SU-DHL-6 (cell line): ENCODE data around the gene NEK3.
"Not testable (repeated sequence)": the region's sequence is repeated elsewhere in the genome, so short reads cannot be mapped to it uniquely, and the experiment has no call there.

Experiments used
- EZH2phosphoT487 ChIP-seq: fragments of 200-600 bp; sonication (generic), shearing (Covaris generic); conservative IDR thresholded peaks from 2 replicates; pipeline ENCODE4 v1.6.1; 2018; ENCODE audit warnings: mild to moderate bottlenecking, antibody characterized with exemption, low read length, moderate library complexity, mixed read lengths
- TF ChIP-seq, protein P1 (sequence below): fragments of 200-600 bp; sonication (generic); IDR thresholded peaks from one replicate; pipeline ENCODE4 v1.5.1; 2017; ENCODE audit warnings: antibody characterized with exemption, mild to moderate bottlenecking, low read length, moderate library complexity; ENCODE audit not compliant: insufficient read depth, poor library complexity, severe bottlenecking

GRCh38 chr13:52201439-52202193 lies 42.2 kb upstream of the NEK3 start:
- TF ChIP-seq, protein P1, sequence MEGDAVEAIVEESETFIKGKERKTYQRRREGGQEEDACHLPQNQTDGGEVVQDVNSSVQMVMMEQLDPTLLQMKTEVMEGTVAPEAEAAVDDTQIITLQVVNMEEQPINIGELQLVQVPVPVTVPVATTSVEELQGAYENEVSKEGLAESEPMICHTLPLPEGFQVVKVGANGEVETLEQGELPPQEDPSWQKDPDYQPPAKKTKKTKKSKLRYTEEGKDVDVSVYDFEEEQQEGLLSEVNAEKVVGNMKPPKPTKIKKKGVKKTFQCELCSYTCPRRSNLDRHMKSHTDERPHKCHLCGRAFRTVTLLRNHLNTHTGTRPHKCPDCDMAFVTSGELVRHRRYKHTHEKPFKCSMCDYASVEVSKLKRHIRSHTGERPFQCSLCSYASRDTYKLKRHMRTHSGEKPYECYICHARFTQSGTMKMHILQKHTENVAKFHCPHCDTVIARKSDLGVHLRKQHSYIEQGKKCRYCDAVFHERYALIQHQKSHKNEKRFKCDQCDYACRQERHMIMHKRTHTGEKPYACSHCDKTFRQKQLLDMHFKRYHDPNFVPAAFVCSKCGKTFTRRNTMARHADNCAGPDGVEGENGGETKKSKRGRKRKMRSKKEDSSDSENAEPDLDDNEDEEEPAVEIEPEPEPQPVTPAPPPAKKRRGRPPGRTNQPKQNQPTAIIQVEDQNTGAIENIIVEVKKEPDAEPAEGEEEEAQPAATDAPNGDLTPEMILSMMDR = not testable (repeated sequence)
- TF ChIP-seq EZH2phosphoT487 = not testable (repeated sequence)
